Measurements from ENCODE around the gene ANKRD11.

- TF ChIP-seq CTCF (IDR thresholded peaks at IDR 0.05): no peak
- TF ChIP-seq ZFX (IDR thresholded peaks at IDR 0.05; ENCODE audit: borderline replicate concordance): no peak
These were observed 115.3 kb downstream of the ANKRD11 start for GRCh38 chr16:89375021-89375420.

Measured in 22Rv1 (cell line).